ENCODE data around the gene CMTM1. TPM values are rescaled to one million over a fixed set of nuclear protein-coding genes. Genes with fewer than 3 reads are reported as not detected.
A peak's percentile ranks its signal among the peaks of the same experiment; 100 is the strongest.

The CMTM1 gene
- total RNA-seq, 1 experiment from 2014 or later, result 5.2 TPM

- Histone ChIP-seq H3K9me2 (ENCODE audit: insufficient read depth) (no peaks in the 10 kb centered on the region), H3K36me3 (ENCODE audit: control insufficient read depth in 1 of 2, insufficient read depth in 2 of 2, low read length in 2 of 2) (peaks cover 12 to 15% of the 10 kb centered on the region in 2 experiments; a peak in 3 of 4 replicates), H3K9me3 (ENCODE audit: control insufficient read depth in 1 of 2, insufficient read depth in 1 of 2, low read depth in 1 of 2, low read length in 2 of 2) (no peaks in the 10 kb centered on the region), H2AFZ (ENCODE audit: low read depth, low read length, poor library complexity, severe bottlenecking) (no peak overlapping the region), H3K4me1 (ENCODE audit: control insufficient read depth in 1 of 2, insufficient read depth in 2 of 2, low read length in 2 of 2) (peaks cover 24 to 39% of the 10 kb centered on the region in 2 experiments), H3K4me3 (replicated peaks in 1 of 2; ENCODE audit: low read depth in 1 of 2, low read length in 2 of 2) (peak overlapping the region in 1 of 2 experiments; percentile 7; a peak in 1 of 4 replicates), H4K20me1 (ENCODE audit: insufficient read depth) (0 out of 2 replicates have a peak, but pooled peaks cover 4% of the 10 kb centered on the region), H3K9ac (ENCODE audit: low read length) (peak overlapping the region; percentile 64), H3K27ac (ENCODE audit: low read depth, low read length) (peak overlapping the region; percentile 54), H3K4me2 (ENCODE audit: low read length) (peak overlapping the region; percentile 70), H3K27me3 (ENCODE audit: insufficient read depth, low read length) (no peaks in the 10 kb centered on the region), H3K79me2 (ENCODE audit: insufficient read depth, low read length) (peaks cover 8% of the 10 kb centered on the region; the same call in 1 of the 2 replicates)
- intact Hi-C loops (cut with micrococcal nuclease), result loop anchor here (2.0 to 5.0 kb wide), 2 partner anchors 201 to 258 kb away; no protein-coding TSS in a partner anchor
- CTCF ChIA-PET, result interaction anchor here (0.6 to 3.2 kb wide), 33 partner anchors 9 to 293 kb away, joined by 3 to 41 read pairs (median 4); partner anchors contain the start of genes CKLF, CMTM2, CMTM4 and TK2
- TF ChIP-seq MAX (IDR thresholded peaks at IDR 0.05) (peak; percentile 93), EGR1 (IDR thresholded peaks at IDR 0.05; ENCODE audit: low read depth) (peak; percentile 32; the same call in 1 of the 2 replicates), SRF (IDR thresholded peaks at IDR 0.05; ENCODE audit: low read depth) (no peak), CEBPB (IDR thresholded peaks at IDR 0.05; ENCODE audit: low read depth) (no peak), CTCF (IDR thresholded peaks at IDR 0.05 in 2 of 3, conservative IDR thresholded peaks at IDR 0.05 in 1 of 3; ENCODE audit: borderline replicate concordance in 1 of 3, insufficient read depth in 1 of 3, low read depth in 2 of 3, low read length in 2 of 3) (peak; percentile 89 to 97 (median 96)), RAD21 (IDR thresholded peaks at IDR 0.05; ENCODE audit: low read depth) (peak; percentile 91)
- BruUV-seq (replicated peaks), result no TSS peak
- ATAC-seq, result peak; percentile 76
- POLR2A ChIA-PET, result interaction anchor here (0.6 kb wide), 1 partner anchor 10 kb away, joined by 3 read pairs; no protein-coding TSS in a partner anchor
- RAD21 ChIA-PET (ENCODE audit: low non-redundant PET in 1 of 2, low total read pairs in 2 of 2, uncharacterized antibody in 2 of 2, unreplicated experiment in 2 of 2), result interaction anchor here in 1 of 2 experiments (0.6 to 1.1 kb wide), 3 partner anchors 46 to 260 kb away, joined by 3 to 12 read pairs (median 3); no protein-coding TSS in a partner anchor
- peak; percentile 74 for DNase-seq (ENCODE audit: low read depth, low spot score)
Observed at GRCh38 chr16:66608241-66609138, 42.3 kb downstream of the CMTM1 start.
